Renal cortex interstitium (tissue), 3 donors: ENCODE data around the gene PLLP. TPM values are rescaled to one million over a fixed set of nuclear protein-coding genes. Genes with fewer than 3 reads are reported as not detected.

ENCODE experiments used
- polyA plus RNA-seq, 3 donors: library from polyadenylated mRNA; unstranded; fragments of 120-200 nt; gene quantifications; one replicate each; pipeline ENCODE4 v1.2.1, GENCODE V29; 2013; ENCODE audit not compliant: insufficient read length in 3 of 3

PLLP gene
- polyA plus RNA-seq, 3 donors, result 14.7 to 29.7 (median 15.8) TPM

Other genes with a start within 250 kb of the PLLP start
- gene CPNE2, start 192.1 kb downstream of the PLLP start, polyA plus RNA-seq, result 10 to 100 TPM; 29.6 to 35.4 (median 31.4) TPM
- gene PSME3IP1, start 98.6 kb downstream of the PLLP start, polyA plus RNA-seq, result 100 to 1,000 TPM; 104 to 126 (median 125) TPM
- 10 to 100 TPM; 45.0 to 45.5 (median 45.2) TPM for gene RSPRY1, start 98.3 kb downstream of the PLLP start, polyA plus RNA-seq
- 10 to 100 TPM; 76.3 to 79.4 (median 77.9) TPM for gene ARL2BP, start 39.4 kb downstream of the PLLP start, polyA plus RNA-seq
- gene CCL22, start 74.1 kb upstream of the PLLP start, polyA plus RNA-seq, result under 1 TPM; 0.08 to 0.13 (median 0.12) TPM
- 10 to 100 TPM; 24.2 to 41.9 (median 30.4) TPM for gene CX3CL1, start 87.8 kb upstream of the PLLP start, polyA plus RNA-seq
- under 1 TPM in 2 of 3 donors, not detected in 1; 0.19 to 0.38 TPM for gene CCL17, start 120.1 kb upstream of the PLLP start, polyA plus RNA-seq
- gene CIAPIN1, start 162.7 kb upstream of the PLLP start, polyA plus RNA-seq, result 100 to 1,000 TPM in 1 of 3 donors, 10 to 100 TPM in 2; 92.1 to 110 (median 95.7) TPM
- gene COQ9, start 162.8 kb upstream of the PLLP start, polyA plus RNA-seq, result 100 to 1,000 TPM in 1 of 3 donors, 10 to 100 TPM in 2; 94.3 to 108 (median 96.0) TPM
- 10 to 100 TPM; 79.9 to 89.8 (median 88.4) TPM for gene POLR2C, start 178.0 kb upstream of the PLLP start, polyA plus RNA-seq
- 10 to 100 TPM; 26.2 to 36.8 (median 36.6) TPM for gene DOK4, start 201.8 kb upstream of the PLLP start, polyA plus RNA-seq